CD4-positive, CD25-positive, alpha-beta regulatory T cell (primary cell): ENCODE results near the gene MYLK2. TPM values are rescaled to one million over a fixed set of nuclear protein-coding genes. Genes with fewer than 3 reads are reported as not detected.

Experiments used
- ATAC-seq, 2 donors: fragments of 150-1000 bp; cut with Tn5 transposase; one replicate each; pipeline ENCODE4 v1.10.0; 2021; ENCODE audit warnings: low read depth in 2 of 2, moderate number of reproducible peaks in 2 of 2, moderate library complexity in 1 of 2
- DNase-seq, 3 donors: peaks; one replicate each; pipeline versions ENCODE4 v3.0.0 to v3.0.0-alpha.2; 2012 to 2022; ENCODE audit warnings: mixed read lengths in 1 of 3
- H3K27ac ChIP-seq: one replicate; pipeline ENCODE4 v1.7.0; 2013; ENCODE audit warnings: mild to moderate bottlenecking, low read length; ENCODE audit not compliant: insufficient read depth, poor library complexity, severe bottlenecking
- H3K27me3 ChIP-seq: one replicate; pipeline ENCODE4 v1.7.0; 2013; ENCODE audit warnings: low read length; ENCODE audit not compliant: control insufficient read depth, insufficient read depth
- H3K36me3 ChIP-seq: one replicate; pipeline ENCODE4 v1.7.0; 2013; ENCODE audit warnings: mild to moderate bottlenecking, low read length, moderate library complexity; ENCODE audit not compliant: control insufficient read depth, insufficient read depth
- H3K4me1 ChIP-seq: 2 replicates; pipeline ENCODE4 v1.7.0; 2013; ENCODE audit warnings: mild to moderate bottlenecking, low read length; ENCODE audit not compliant: insufficient read depth, control insufficient read depth, poor library complexity, severe bottlenecking
- H3K4me3 ChIP-seq: one replicate; pipeline ENCODE4 v1.7.0; 2013; ENCODE audit warnings: low read depth, mild to moderate bottlenecking, low read length, moderate library complexity
- H3K9me3 ChIP-seq, 2 experiments: 1 replicate in 1 of 2; 2 replicates in 1 of 2; pipeline ENCODE4 v1.7.0; 2013; ENCODE audit warnings: low read length in 2 of 2, mild to moderate bottlenecking in 1 of 2, moderate library complexity in 1 of 2; ENCODE audit not compliant: control insufficient read depth in 2 of 2
- H3K27ac Mint-ChIP-seq, 3 donors: one replicate each; pipeline ENCODE4 v1.8.0; 2020 to 2022; ENCODE audit warnings: mild to moderate bottlenecking in 3 of 3, mixed read lengths in 3 of 3, moderate library complexity in 2 of 3
- H3K27me3 Mint-ChIP-seq: one replicate; pipeline ENCODE4 v1.8.0; 2022; ENCODE audit warnings: mild to moderate bottlenecking, mixed read lengths
- H3K36me3 Mint-ChIP-seq: one replicate; pipeline ENCODE4 v1.8.0; 2020; ENCODE audit warnings: mixed read lengths
- H3K4me1 Mint-ChIP-seq, 4 donors: one replicate each; pipeline ENCODE4 v1.8.0; 2020 to 2022; ENCODE audit warnings: mixed read lengths in 4 of 4, mild to moderate bottlenecking in 1 of 4
- H3K4me3 Mint-ChIP-seq, 4 donors: one replicate each; pipeline ENCODE4 v1.8.0; 2020 to 2022; ENCODE audit warnings: mild to moderate bottlenecking in 4 of 4, mixed read lengths in 4 of 4, moderate library complexity in 3 of 4
- H3K9me3 Mint-ChIP-seq, 7 donors: one replicate each; pipeline ENCODE4 v1.8.0; 2020 to 2022; ENCODE audit warnings: mixed read lengths in 7 of 7, mild to moderate bottlenecking in 3 of 7, moderate library complexity in 2 of 7
- polyA plus RNA-seq, 4 donors: library from polyadenylated mRNA; unstranded; fragments of 300-500 nt; fragmentation: Illumina TruSeq; gene quantifications; one replicate each; pipeline ENCODE4 v1.2.3, GENCODE V29; 2021
- total RNA-seq: library from RNA; stranded (reverse); gene quantifications from one replicate; pipeline ENCODE4 v1.2.3, GENCODE V29; 2022

The MYLK2 gene
- total and polyA plus RNA-seq, 5 donors from 2014 or later, result not detected

DNA sequence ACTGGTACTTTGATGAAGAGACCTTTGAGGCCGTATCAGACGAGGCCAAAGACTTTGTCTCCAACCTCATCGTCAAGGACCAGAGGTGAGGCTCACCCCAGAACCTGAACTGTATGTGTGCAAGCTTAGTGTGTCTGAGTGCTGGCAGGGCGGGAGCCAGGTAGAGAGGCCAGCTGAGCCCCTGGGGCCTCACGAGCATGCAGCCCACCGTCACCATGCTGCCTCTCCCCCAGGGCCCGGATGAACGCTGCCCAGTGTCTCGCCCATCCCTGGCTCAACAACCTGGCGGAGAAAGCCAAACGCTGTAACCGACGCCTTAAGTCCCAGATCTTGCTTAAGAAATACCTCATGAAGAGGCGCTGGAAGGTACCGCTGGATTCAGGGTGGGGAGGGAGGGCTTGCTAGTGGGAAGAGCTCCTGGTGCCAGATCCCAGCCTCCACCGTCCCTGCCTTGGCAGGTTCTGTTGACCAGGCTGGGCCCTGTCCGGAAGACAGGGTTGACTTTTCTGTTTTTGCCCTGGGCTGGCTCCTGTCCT lies 12.7 kb downstream of the MYLK2 start:
- Histone ChIP-seq H3K4me3 (no peak overlapping the region), H3K27ac (no peak overlapping the region), H3K27me3 (no peaks in the 10 kb centered on the region), H3K9me3 (no peaks in the 10 kb centered on the region), H3K4me1 (peaks cover 8% of the 10 kb centered on the region), H3K36me3 (no peaks in the 10 kb centered on the region)
- ATAC-seq, result no peak
- no peaks in the 10 kb centered on the region for H3K9me3 Mint-ChIP-seq
- H3K27me3 Mint-ChIP-seq, result no peaks in the 10 kb centered on the region
- H3K27ac Mint-ChIP-seq, result no peak overlapping the region
- H3K4me3 Mint-ChIP-seq, result no peak overlapping the region
- peaks cover 0 to 8% (median 3%) of the 10 kb centered on the region in 4 donors for H3K4me1 Mint-ChIP-seq
- no peaks in the 10 kb centered on the region for H3K36me3 Mint-ChIP-seq
- DNase-seq, result no peak

DNA sequence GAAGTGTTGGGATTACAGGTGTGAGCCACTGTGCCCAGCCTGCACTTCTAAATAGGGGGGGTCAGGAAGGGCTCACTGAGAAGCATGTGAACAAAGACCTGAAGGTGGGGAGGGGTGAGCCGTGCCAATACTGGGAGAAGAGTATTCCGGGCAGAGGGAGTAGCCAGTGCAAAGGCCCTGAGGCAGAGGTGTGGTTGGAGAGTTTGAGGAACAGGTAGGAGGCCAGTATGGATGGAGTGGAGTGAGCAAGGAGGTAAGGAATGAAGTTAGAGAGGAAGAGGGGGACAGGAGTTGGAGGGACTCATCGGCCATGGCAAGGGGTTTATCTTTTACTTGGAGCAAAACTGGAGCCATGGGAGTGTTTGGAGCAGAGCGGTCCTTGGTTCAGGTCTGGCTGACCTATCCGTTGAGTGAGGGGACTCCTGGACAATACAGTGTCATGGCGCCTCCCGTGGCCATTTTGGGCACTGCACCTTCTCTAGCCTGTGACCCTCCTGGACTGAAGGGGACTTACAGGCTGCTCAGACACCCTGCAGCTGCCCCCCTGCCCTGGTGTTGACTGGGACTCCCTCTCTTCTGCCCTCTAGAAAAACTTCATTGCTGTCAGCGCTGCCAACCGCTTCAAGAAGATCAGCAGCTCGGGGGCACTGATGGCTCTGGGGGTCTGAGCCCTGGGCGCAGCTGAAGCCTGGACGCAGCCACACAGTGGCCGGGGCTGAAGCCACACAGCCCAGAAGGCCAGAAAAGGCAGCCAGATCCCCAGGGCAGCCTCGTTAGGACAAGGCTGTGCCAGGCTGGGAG lies 14.2 kb downstream of the MYLK2 start:
- no peaks in the 10 kb centered on the region for H3K27me3 Mint-ChIP-seq
- H3K4me1 Mint-ChIP-seq, result peaks cover 0 to 7% (median 3%) of the 10 kb centered on the region in 4 donors
- Histone ChIP-seq H3K4me3 (no peak overlapping the region), H3K9me3 (no peaks in the 10 kb centered on the region), H3K27me3 (no peaks in the 10 kb centered on the region), H3K4me1 (peaks cover 8% of the 10 kb centered on the region), H3K36me3 (no peaks in the 10 kb centered on the region), H3K27ac (no peak overlapping the region)
- DNase-seq, result peak; percentile 23 to 34 (median 33)
- H3K36me3 Mint-ChIP-seq, result no peaks in the 10 kb centered on the region
- no peak overlapping the region for H3K27ac Mint-ChIP-seq
- H3K9me3 Mint-ChIP-seq, result no peaks in the 10 kb centered on the region
- peak in 1 of 2 donors; percentile 37 for ATAC-seq
- peak overlapping the region in 1 of 4 donors; percentile 61 for H3K4me3 Mint-ChIP-seq

DNA sequence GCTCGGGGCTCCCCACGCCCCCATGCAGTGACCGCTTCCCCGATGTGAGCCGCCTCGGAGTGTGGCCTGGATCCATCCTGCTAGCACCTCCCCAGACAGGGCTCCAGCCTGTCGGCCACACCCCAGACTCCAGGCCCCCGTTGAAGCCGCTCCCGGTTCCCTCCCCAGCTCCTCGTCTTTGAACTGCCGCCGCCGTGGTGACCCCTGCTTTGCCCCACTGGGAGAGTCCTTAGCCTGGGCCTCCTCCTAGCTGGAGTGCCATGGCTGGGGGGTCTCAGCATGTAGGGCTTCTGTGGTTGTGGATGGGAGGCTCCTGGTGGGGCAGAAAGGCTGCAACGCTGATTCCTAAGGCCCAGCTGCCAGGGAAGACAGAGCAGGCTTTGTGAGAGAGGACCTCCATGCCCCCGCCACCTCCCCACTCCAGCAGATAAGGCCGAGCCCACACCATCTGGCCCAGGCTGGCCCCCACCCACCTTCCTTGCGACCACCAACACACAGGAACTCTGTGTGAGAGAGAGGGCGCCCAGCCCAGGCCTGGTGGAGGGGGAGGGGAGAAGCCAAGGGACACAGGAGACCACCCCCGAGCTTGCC lies 14.9 kb downstream of the MYLK2 start:
- no peak for ATAC-seq

DNA sequence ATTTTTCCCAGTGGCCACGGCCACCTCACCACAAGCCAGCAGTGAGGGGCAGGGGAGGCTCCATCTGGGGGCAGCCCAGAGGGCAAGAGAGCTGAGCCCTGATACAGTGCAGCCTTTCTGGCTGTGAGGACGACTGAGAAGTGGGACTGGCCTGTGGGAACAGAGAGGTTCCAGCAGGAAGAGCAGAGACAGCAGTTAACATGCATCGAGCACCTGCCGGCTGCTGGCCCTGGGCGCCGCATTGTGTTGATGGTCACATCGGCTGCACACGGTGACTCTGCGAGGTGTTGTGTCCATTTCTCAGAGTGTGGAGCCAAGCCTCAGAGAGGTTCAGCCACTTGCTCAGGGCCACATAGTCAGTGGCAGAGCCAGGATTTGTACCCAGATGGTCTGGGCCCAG lies 16.4 kb downstream of the MYLK2 start:
- Histone ChIP-seq H3K36me3 (no peaks in the 10 kb centered on the region), H3K27ac (no peak overlapping the region), H3K9me3 (no peaks in the 10 kb centered on the region), H3K4me3 (no peak overlapping the region), H3K4me1 (peaks cover 8% of the 10 kb centered on the region), H3K27me3 (no peaks in the 10 kb centered on the region)
- H3K4me1 Mint-ChIP-seq, result peaks cover 0 to 7% (median 3%) of the 10 kb centered on the region in 4 donors
- H3K27me3 Mint-ChIP-seq, result no peaks in the 10 kb centered on the region
- DNase-seq (no peak), ATAC-seq (no peak)
- no peaks in the 10 kb centered on the region for H3K9me3 Mint-ChIP-seq
- H3K36me3 Mint-ChIP-seq, result no peaks in the 10 kb centered on the region
- H3K4me3 Mint-ChIP-seq, result no peak overlapping the region
- no peak overlapping the region for H3K27ac Mint-ChIP-seq

More for the DNA sequence above, 14.9 kb downstream of the MYLK2 start:
- no peaks in the 10 kb centered on the region for H3K27me3 Mint-ChIP-seq
- H3K9me3 ChIP-seq, result no peaks in the 10 kb centered on the region
- H3K4me3 Mint-ChIP-seq, result no peak overlapping the region
- no peaks in the 10 kb centered on the region for H3K9me3 Mint-ChIP-seq
- H3K36me3 Mint-ChIP-seq, result no peaks in the 10 kb centered on the region
- no peak overlapping the region for H3K27ac Mint-ChIP-seq
- H3K36me3 ChIP-seq, result no peaks in the 10 kb centered on the region
- no peak overlapping the region for H3K4me3 ChIP-seq
- no peak for DNase-seq
- peaks cover 8% of the 10 kb centered on the region for H3K4me1 ChIP-seq
- no peaks in the 10 kb centered on the region for H3K27me3 ChIP-seq
- H3K27ac ChIP-seq, result no peak overlapping the region
- H3K4me1 Mint-ChIP-seq, result peaks cover 0 to 7% (median 3%) of the 10 kb centered on the region in 4 donors

DNA sequence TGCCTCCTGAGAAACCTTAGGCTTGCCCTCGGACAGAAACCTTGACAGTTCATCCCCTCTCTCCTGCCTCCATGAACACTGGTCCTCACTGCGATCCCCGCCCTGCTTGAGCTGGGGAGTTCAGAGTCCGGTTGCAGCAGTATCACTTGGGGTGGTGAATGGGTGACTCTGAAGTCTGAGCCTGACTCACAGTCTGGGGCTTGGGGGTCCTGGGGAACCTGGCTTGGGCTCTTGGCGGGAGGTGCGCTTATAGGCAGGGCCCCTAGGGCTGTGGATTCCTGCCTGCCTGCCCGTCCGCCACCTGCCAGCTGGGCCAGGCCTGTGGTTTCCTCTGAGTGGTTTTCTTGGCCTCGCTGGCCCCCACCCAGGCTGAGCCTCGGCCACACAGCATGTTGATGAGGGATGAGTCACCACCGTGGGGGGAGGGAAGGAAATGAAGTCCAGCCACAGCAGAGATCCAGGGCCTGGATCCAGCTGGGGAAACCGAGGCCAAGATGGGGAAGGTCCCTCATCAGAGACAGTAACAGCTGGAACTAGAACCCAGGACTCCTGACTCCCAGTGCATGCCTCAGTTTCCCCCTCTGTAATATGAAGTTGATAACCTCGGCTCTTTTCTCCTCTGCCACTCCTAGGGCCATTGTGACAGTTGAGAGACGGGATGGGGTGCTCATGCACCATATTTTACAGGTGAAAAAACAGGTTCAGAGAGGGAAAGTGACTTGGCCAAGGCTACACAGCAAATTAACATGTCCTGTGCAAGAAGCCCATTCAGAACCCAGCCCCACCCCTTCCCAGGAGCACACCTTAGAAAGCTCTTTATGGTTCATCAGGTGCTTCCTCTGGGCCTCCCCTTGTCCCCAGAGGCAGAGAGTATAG lies 17.1 kb downstream of the MYLK2 start:
- H3K9me3 ChIP-seq, result no peaks in the 10 kb centered on the region
- peak; percentile 38 to 52 for ATAC-seq
- H3K36me3 Mint-ChIP-seq, result no peaks in the 10 kb centered on the region
- no peak overlapping the region for H3K4me3 Mint-ChIP-seq
- H3K9me3 Mint-ChIP-seq, result no peaks in the 10 kb centered on the region
- no peaks in the 10 kb centered on the region for H3K36me3 ChIP-seq
- DNase-seq, result peak in 1 of 3 donors; percentile 53
- peaks cover 8% of the 10 kb centered on the region for H3K4me1 ChIP-seq
- H3K27me3 Mint-ChIP-seq, result no peaks in the 10 kb centered on the region
- H3K4me3 ChIP-seq, result no peak overlapping the region
- H3K27ac ChIP-seq, result no peak overlapping the region
- peaks cover 0 to 7% (median 3%) of the 10 kb centered on the region in 4 donors for H3K4me1 Mint-ChIP-seq
- no peak overlapping the region for H3K27ac Mint-ChIP-seq
- no peaks in the 10 kb centered on the region for H3K27me3 ChIP-seq

DNA sequence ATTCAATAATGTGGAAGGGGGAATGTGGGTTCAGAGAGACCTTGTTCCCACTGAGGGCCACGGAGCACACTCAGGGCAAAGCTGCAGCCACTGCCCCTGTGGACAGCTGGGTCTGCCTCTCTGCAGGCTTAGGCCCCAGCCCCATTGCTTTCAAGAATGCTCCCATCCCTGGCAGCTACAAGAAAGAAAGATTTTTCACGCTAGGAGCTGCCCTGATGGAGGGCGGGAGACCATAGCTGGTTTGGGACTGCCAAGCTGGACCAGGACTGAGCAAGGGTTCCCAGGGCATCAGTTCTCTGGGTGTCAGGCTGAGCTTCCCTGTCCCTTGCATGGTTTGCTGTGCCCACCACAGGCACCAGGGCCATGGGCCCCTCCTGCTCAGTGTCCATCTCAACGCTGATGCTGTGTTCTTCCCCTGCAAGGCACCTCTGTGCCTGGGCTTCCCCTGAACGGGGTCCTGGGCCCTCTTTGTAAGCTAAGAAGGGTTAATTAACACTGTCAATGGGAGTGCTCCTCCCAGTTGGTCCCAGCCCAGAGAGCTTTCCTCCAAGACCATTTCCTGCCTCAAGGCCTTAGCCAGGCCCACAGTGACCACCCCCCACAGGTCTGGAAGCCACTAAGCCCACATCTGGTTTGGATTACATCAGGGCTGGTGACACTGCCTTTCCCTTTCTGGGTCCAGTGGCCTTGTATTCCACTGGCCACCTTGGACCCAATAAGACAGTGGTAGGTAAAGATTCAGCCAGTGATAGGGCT lies 17.9 kb downstream of the MYLK2 start:
- H3K4me1 Mint-ChIP-seq, result peaks cover 0 to 7% (median 3%) of the 10 kb centered on the region in 4 donors
- no peaks in the 10 kb centered on the region for H3K36me3 Mint-ChIP-seq
- H3K4me1 ChIP-seq, result peaks cover 8% of the 10 kb centered on the region
- H3K4me3 ChIP-seq, result no peak overlapping the region
- no peaks in the 10 kb centered on the region for H3K9me3 ChIP-seq
- ATAC-seq (no peak), DNase-seq (no peak)
- H3K9me3 Mint-ChIP-seq, result no peaks in the 10 kb centered on the region
- no peaks in the 10 kb centered on the region for H3K27me3 ChIP-seq
- H3K27ac Mint-ChIP-seq, result no peak overlapping the region
- no peaks in the 10 kb centered on the region for H3K36me3 ChIP-seq
- H3K27me3 Mint-ChIP-seq, result no peaks in the 10 kb centered on the region
- H3K27ac ChIP-seq, result no peak overlapping the region
- H3K4me3 Mint-ChIP-seq, result no peak overlapping the region

DNA sequence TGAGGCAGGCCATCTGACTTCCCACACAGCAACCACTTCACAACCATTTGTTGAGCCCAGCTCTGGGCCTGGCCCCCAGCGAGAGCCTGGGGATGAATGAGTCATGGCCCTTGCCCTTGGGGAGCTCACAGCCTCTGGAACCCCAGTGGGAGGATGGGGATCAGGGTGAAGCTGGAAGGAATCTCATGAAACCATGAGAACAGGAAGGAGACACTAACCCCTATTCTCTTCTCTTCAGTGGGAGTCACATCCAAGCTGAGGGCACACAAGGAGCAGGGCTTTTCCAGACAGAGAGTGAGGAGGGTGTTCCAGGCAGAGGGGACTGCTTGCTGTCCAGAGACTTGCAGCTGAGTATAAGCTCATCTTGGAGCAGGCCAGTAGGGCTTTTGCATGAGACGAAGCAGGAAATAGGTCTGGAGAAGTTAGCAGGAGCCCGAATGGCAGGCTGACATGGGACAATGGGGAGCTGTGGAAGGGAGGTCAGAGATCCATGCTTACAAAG lies 18.8 kb downstream of the MYLK2 start:
- Histone ChIP-seq H3K9me3 (no peaks in the 10 kb centered on the region), H3K4me1 (peaks cover 8% of the 10 kb centered on the region), H3K27ac (no peak overlapping the region), H3K27me3 (no peaks in the 10 kb centered on the region), H3K4me3 (no peak overlapping the region), H3K36me3 (no peaks in the 10 kb centered on the region)
- H3K27me3 Mint-ChIP-seq, result no peaks in the 10 kb centered on the region
- no peaks in the 10 kb centered on the region for H3K9me3 Mint-ChIP-seq
- H3K4me1 Mint-ChIP-seq, result peaks cover 0 to 7% (median 3%) of the 10 kb centered on the region in 4 donors
- DNase-seq, result no peak
- H3K36me3 Mint-ChIP-seq, result no peaks in the 10 kb centered on the region
- H3K27ac Mint-ChIP-seq, result no peak overlapping the region
- no peak for ATAC-seq
- H3K4me3 Mint-ChIP-seq, result no peak overlapping the region
